ENCODE data around the gene AMH. TPM values are rescaled to one million over a fixed set of nuclear protein-coding genes. Genes with fewer than 3 reads are reported as not detected.

The AMH gene
- total and polyA plus RNA-seq, 2 of the 13 experiments (the other 11 are each of a cell fraction or from before 2014, with no cell fraction given) = 0.03 to 0.18 TPM

GRCh38 chr19:2236314-2237050 is 12.6 kb upstream of the AMH start, which contains the start of the genes PLEKHJ1 and SF3A2 (continued):
- TF ChIP-seq ZNF674 (CRISPR knock-in tag; IDR thresholded peaks at IDR 0.05; ENCODE audit: low read depth) (no peak), HOXD1 (CRISPR knock-in tag; IDR thresholded peaks at IDR 0.05) (peak; percentile 83), ZNF782 (CRISPR knock-in tag; IDR thresholded peaks at IDR 0.05; ENCODE audit: borderline replicate concordance) (peak; percentile 88), HOXA3 (CRISPR knock-in tag; IDR thresholded peaks at IDR 0.05) (peak; percentile 92), KDM5B (CRISPR knock-in tag; IDR thresholded peaks at IDR 0.05; ENCODE audit: borderline replicate concordance) (peak; percentile 100), GATA4 (IDR thresholded peaks at IDR 0.05; ENCODE audit: borderline replicate concordance, low read depth) (peak; percentile 67), SRSF1 (optimal IDR thresholded peaks at IDR 0.05; ENCODE audit: low read depth, low read length) (peak; percentile 70), NFATC3 (CRISPR knock-in tag; IDR thresholded peaks at IDR 0.05) (peak; percentile 99), SMARCC2 (IDR thresholded peaks at IDR 0.05) (no peak), ZHX2 (IDR thresholded peaks at IDR 0.05; ENCODE audit: low read depth) (peak; percentile 21; the same call in 1 of the 2 replicates), ZHX2 (CRISPR knock-in tag; IDR thresholded peaks at IDR 0.05; ENCODE audit: borderline replicate concordance) (0 out of 2 replicates have a peak, but pooled peaks have one; percentile 21), FIP1L1 (IDR thresholded peaks at IDR 0.05; ENCODE audit: borderline replicate concordance, insufficient read depth, low read depth, low read length) (0 out of 2 replicates have a peak, but pooled peaks have one; percentile 30), ZNF597 (CRISPR knock-in tag; IDR thresholded peaks at IDR 0.05) (0 out of 2 replicates have a peak, but pooled peaks have one; percentile 87), AKAP8 (CRISPR knock-in tag; IDR thresholded peaks at IDR 0.05) (peak; percentile 39), TARDBP (CRISPR knock-in tag; IDR thresholded peaks at IDR 0.05) (peak; percentile 90), ZMYM3 (CRISPR knock-in tag; IDR thresholded peaks at IDR 0.05) (no peak), FOSL1 (CRISPR knock-in tag; IDR thresholded peaks at IDR 0.05; ENCODE audit: borderline replicate concordance) (peak; percentile 81), ZNF331 (CRISPR knock-in tag; IDR thresholded peaks at IDR 0.05) (peak; percentile 74), ZNF12 (CRISPR knock-in tag; IDR thresholded peaks at IDR 0.05) (peak; percentile 10; the same call in 1 of the 2 replicates), ZNF383 (CRISPR knock-in tag; IDR thresholded peaks at IDR 0.05; ENCODE audit: borderline replicate concordance) (no peak)
- TF ChIP-seq, protein P1, sequence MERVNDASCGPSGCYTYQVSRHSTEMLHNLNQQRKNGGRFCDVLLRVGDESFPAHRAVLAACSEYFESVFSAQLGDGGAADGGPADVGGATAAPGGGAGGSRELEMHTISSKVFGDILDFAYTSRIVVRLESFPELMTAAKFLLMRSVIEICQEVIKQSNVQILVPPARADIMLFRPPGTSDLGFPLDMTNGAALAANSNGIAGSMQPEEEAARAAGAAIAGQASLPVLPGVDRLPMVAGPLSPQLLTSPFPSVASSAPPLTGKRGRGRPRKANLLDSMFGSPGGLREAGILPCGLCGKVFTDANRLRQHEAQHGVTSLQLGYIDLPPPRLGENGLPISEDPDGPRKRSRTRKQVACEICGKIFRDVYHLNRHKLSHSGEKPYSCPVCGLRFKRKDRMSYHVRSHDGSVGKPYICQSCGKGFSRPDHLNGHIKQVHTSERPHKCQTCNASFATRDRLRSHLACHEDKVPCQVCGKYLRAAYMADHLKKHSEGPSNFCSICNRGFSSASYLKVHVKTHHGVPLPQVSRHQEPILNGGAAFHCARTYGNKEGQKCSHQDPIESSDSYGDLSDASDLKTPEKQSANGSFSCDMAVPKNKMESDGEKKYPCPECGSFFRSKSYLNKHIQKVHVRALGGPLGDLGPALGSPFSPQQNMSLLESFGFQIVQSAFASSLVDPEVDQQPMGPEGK (CRISPR knock-in tag; IDR thresholded peaks at IDR 0.05) = peak; percentile 93

Measured in HepG2 (cell line).